ENCODE results near the gene HDC.

HDC gene

GRCh38 chr15:50256188-50257041 lies 9.1 kb downstream of the HDC start:
- DNase-seq (ENCODE audit: low read depth in 2 of 2, low spot score in 1 of 2) = no peak

- no peak for DNase-seq (ENCODE audit: low read depth in 2 of 2, low spot score in 1 of 2)
Observed at GRCh38 chr15:50252556-50252955, 13.0 kb downstream of the HDC start.

GRCh38 chr15:50251638-50252182 lies 13.8 kb downstream of the HDC start:
- DNase-seq (ENCODE audit: low read depth in 2 of 2, low spot score in 1 of 2) = no peak

GRCh38 chr15:50250760-50251394 lies 14.6 kb downstream of the HDC start:
- no peak for DNase-seq (ENCODE audit: low read depth in 2 of 2, low spot score in 1 of 2)

- no peak for DNase-seq (ENCODE audit: low read depth in 2 of 2, low spot score in 1 of 2)
Observed at GRCh38 chr15:50249704-50250103, 15.8 kb downstream of the HDC start.

- no peak for DNase-seq (ENCODE audit: low read depth in 2 of 2, low spot score in 1 of 2)
Observed at GRCh38 chr15:50248994-50249582, 16.4 kb downstream of the HDC start.

- DNase-seq (ENCODE audit: low read depth in 2 of 2, low spot score in 1 of 2) = peak in 1 of 2 donors; percentile 10
Observed at GRCh38 chr15:50247819-50248655, 17.5 kb downstream of the HDC start.

GRCh38 chr15:50246631-50247030 lies 18.9 kb downstream of the HDC start:
- DNase-seq (ENCODE audit: low read depth in 2 of 2, low spot score in 1 of 2) = no peak

GRCh38 chr15:50244959-50245624 lies 20.4 kb downstream of the HDC start:
- no peak for DNase-seq (ENCODE audit: low read depth in 2 of 2, low spot score in 1 of 2)

GRCh38 chr15:50244153-50244552 lies 21.4 kb downstream of the HDC start:
- DNase-seq (ENCODE audit: low read depth in 2 of 2, low spot score in 1 of 2) = no peak

- DNase-seq (ENCODE audit: low read depth in 2 of 2, low spot score in 1 of 2) = no peak
Observed at GRCh38 chr15:50241684-50242450, 23.7 kb downstream of the HDC start.

- no peak for DNase-seq (ENCODE audit: low read depth in 2 of 2, low spot score in 1 of 2)
Observed at GRCh38 chr15:50238255-50238654, 27.3 kb downstream of the HDC start.

GRCh38 chr15:50236433-50236832 lies 29.1 kb downstream of the HDC start:
- no peak for DNase-seq (ENCODE audit: low read depth in 2 of 2, low spot score in 1 of 2)

GRCh38 chr15:50235794-50236193 lies 29.7 kb downstream of the HDC start:
- DNase-seq (ENCODE audit: low read depth in 2 of 2, low spot score in 1 of 2) = no peak

GRCh38 chr15:50234764-50235163 lies 30.8 kb downstream of the HDC start:
- no peak for DNase-seq (ENCODE audit: low read depth in 2 of 2, low spot score in 1 of 2)

- DNase-seq (ENCODE audit: low read depth in 2 of 2, low spot score in 1 of 2) = no peak
Observed at GRCh38 chr15:50233192-50233736, 32.3 kb downstream of the HDC start.

GRCh38 chr15:50232791-50233190 lies 32.7 kb downstream of the HDC start:
- DNase-seq (ENCODE audit: low read depth in 2 of 2, low spot score in 1 of 2) = no peak

- no peak for DNase-seq (ENCODE audit: low read depth in 2 of 2, low spot score in 1 of 2)
Observed at GRCh38 chr15:50231761-50232160, 33.8 kb downstream of the HDC start.

GRCh38 chr15:50229336-50229735 lies 36.2 kb downstream of the HDC start:
- no peak for DNase-seq (ENCODE audit: low read depth in 2 of 2, low spot score in 1 of 2)
